Breast epithelium (tissue), 3 donors: Measurements from ENCODE around the gene SHLD1.

Experiments used
- POLR2A ChIP-seq: fragments of 450-650 bp; IDR thresholded peaks from one replicate; pipeline ENCODE4 v1.6.1; 2016; ENCODE audit warnings: antibody characterized with exemption, mild to moderate bottlenecking, moderate library complexity
- TF ChIP-seq, protein P1 (sequence below), 3 donors: fragments of 450-650 bp; IDR thresholded peaks; one replicate each; pipeline ENCODE4 v1.5.1; 2016 to 2017; ENCODE audit warnings: antibody characterized with exemption in 3 of 3, mild to moderate bottlenecking in 3 of 3, moderate library complexity in 3 of 3

DNA sequence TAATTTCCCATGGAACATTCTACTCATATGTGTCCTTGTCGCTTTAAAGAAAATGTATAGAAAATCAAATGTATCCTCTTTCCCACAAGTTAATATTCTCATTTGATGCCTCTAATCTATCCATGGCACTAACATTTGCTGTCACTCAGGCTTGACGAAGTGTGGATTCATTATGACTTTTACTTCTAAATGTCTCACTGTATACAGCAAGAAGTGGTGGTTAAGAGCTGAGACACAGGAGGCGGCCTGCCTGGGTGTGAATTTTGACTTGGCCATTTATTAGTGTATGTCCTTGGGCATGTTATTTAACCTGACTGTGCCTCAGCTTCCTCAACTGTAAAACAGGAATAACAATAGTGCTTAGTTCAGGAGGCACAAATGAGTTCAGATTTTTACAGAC, 130.1 kb downstream of the SHLD1 start:
- TF ChIP-seq, protein P1, sequence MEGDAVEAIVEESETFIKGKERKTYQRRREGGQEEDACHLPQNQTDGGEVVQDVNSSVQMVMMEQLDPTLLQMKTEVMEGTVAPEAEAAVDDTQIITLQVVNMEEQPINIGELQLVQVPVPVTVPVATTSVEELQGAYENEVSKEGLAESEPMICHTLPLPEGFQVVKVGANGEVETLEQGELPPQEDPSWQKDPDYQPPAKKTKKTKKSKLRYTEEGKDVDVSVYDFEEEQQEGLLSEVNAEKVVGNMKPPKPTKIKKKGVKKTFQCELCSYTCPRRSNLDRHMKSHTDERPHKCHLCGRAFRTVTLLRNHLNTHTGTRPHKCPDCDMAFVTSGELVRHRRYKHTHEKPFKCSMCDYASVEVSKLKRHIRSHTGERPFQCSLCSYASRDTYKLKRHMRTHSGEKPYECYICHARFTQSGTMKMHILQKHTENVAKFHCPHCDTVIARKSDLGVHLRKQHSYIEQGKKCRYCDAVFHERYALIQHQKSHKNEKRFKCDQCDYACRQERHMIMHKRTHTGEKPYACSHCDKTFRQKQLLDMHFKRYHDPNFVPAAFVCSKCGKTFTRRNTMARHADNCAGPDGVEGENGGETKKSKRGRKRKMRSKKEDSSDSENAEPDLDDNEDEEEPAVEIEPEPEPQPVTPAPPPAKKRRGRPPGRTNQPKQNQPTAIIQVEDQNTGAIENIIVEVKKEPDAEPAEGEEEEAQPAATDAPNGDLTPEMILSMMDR (IDR thresholded peaks at IDR 0.05): no peak
- no peak for TF ChIP-seq POLR2A
